ENCODE data around the gene NOL3. TPM values are rescaled to one million over a fixed set of nuclear protein-coding genes. Genes with fewer than 3 reads are reported as not detected.

The NOL3 gene
- total and polyA plus RNA-seq, 2 donors = 5.3 to 66.6 TPM

DNA sequence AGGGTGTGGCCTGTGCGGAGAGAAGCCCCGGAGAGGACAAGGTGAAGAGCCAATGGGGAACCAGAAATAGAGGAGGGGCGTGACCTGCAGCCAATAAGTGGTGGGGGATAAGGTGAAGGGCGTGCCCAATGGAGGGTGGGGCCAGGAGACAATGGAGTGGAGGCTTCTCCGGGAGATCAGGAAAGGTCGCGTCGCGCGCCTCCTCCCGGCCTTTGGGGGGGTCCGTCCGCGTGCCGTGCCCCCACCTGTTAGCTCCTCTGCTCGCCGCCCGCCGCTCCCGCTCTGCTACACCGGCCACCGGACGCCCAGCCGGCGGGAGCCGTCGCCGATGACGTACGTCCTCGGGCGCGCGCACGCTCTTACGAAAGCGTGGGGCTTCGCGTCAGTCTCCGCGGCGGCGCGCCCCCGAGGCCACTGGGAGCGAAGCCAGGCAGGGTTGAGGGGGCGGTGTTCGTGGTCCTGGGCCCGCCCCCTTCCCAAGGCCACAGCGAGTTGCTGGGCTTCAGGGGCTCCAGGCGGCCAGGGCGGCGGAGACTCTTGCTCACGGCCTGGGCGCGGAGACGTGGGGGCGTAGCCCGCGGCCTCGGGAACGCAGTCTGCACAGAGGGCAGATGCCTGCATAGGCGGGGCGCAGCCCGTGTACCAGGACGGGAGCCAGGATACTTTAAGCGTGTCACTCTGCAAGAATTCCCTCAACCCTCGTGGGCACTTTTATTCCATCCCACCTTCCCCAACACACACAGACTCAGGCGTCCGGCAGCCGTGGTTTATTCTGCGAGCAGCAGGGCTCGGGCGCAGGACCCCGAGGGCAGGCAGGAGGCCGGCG, 13.5 kb downstream of the NOL3 start, which contains the start of gene MATCAP1:
Gene MATCAP1 (minus strand): TSS at position 337 of the 826 bp plus-strand sequence. CDS start 3,353 bp downstream, outside the sequence.
- peak; percentile 96 for DNase-seq (ENCODE audit: extremely low spot score)
- WGBS = under 1% methylated on average over 77 of the region's 77 CpGs
- H3K27ac ChIP-seq (ENCODE audit: low read depth) = peak within 1 kb of the TSS; percentile 94
- H3K4me1 ChIP-seq (ENCODE audit: insufficient read depth) = no peaks in the 10 kb centered on the region
- H3K4me3 ChIP-seq (ENCODE audit: low read depth, low read length) = peak within 1 kb of the TSS; percentile 46
- no peaks in the 10 kb centered on the region for H3K36me3 ChIP-seq (ENCODE audit: insufficient read depth)

DNA sequence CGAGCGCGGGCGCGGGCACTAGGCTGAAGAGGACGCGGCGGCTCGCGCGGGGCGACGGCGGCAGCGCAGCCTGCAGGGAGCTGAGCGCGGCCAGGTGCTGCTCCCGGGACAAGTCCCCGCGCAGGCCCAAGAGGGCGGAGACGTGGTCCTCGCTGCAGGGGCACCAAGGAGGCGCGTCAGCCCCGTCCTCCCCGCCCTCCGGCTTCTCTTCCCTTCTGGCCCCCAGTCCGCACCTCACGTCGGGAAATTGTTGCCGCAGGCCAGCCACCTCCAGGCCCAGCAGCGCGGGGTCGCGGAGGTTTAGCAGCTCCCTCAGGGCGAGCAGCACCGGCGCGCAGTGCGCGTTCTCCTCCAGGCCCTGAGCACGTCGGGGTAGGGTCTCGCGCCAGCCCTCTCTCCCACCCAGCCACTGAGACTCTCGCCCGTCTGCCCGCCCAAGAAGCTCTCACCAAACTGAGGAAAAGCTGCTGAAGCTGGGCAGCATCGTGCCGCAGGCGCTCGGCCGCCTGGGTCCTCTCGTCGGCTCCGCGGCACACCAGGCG, 14.2 kb downstream of the NOL3 start:
- H3K36me3 ChIP-seq (ENCODE audit: insufficient read depth) = no peaks in the 10 kb centered on the region
- peak overlapping the region; percentile 46 for H3K4me3 ChIP-seq (ENCODE audit: low read depth, low read length)
- no peaks in the 10 kb centered on the region for H3K4me1 ChIP-seq (ENCODE audit: insufficient read depth)
- peak overlapping the region; percentile 94 for H3K27ac ChIP-seq (ENCODE audit: low read depth)
- DNase-seq (ENCODE audit: extremely low spot score) = no peak
- 5% methylated on average over 59 of the region's 59 CpGs for WGBS

DNA sequence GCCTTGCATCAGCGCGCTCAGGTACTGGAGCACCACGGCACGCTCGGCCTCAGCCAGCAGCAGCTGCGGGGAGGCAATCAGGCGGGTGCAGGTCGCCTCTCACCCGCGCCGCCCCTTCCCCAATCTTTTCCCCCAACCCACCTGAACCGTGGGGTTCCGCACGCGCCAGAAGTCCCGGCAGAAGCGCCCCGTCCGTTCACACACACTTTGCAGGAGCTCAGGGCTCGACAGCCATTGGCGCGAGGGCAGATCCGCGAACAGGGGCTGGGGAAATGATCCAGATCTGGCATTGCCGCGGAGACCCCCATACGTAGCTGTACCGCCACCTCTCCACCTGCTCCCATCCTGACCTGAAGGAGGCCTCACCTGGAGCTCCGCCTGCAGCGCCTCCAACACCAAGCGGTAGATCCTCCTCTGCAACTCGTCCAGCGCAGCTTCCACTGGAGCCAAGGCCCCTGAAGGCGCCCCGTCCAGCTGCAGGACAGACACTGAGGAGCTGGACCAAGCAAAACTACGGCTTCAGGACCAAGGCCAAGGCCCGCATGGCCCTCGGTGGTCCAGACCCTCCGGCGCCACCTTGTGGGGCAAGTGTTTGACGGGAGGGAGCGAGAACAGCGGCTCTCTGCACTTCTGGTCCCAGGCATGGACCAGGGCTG, 14.8 kb downstream of the NOL3 start:
- no peak for DNase-seq (ENCODE audit: extremely low spot score)
- H3K4me3 ChIP-seq (ENCODE audit: low read depth, low read length) = no peak overlapping the region
- H3K36me3 ChIP-seq (ENCODE audit: insufficient read depth) = no peaks in the 10 kb centered on the region
- no peak overlapping the region for H3K27ac ChIP-seq (ENCODE audit: low read depth)
- WGBS = 11% methylated on average over 43 of the region's 43 CpGs
- no peaks in the 10 kb centered on the region for H3K4me1 ChIP-seq (ENCODE audit: insufficient read depth)

- Histone ChIP-seq H3K4me3 (ENCODE audit: low read depth, low read length) (no peak overlapping the region), H3K36me3 (ENCODE audit: insufficient read depth) (no peaks in the 10 kb centered on the region), H3K4me1 (ENCODE audit: insufficient read depth) (no peaks in the 10 kb centered on the region), H3K27ac (ENCODE audit: low read depth) (no peak overlapping the region)
- no peak for DNase-seq (ENCODE audit: extremely low spot score)
- WGBS = 11% methylated on average over 12 of the region's 12 CpGs
Measured at GRCh38 chr16:67185651-67186134, 15.4 kb downstream of the NOL3 start.

GRCh38 chr16:67186550-67186950, 16.2 kb downstream of the NOL3 start:
- Histone ChIP-seq H3K27ac (ENCODE audit: low read depth) (no peak overlapping the region), H3K36me3 (ENCODE audit: insufficient read depth) (no peaks in the 10 kb centered on the region), H3K4me3 (ENCODE audit: low read depth, low read length) (no peak overlapping the region), H3K4me1 (ENCODE audit: insufficient read depth) (no peaks in the 10 kb centered on the region)
- WGBS = 42% methylated on average over 5 of the region's 5 CpGs
- DNase-seq (ENCODE audit: extremely low spot score) = no peak

GRCh38 chr16:67187175-67187890, 17.0 kb downstream of the NOL3 start:
- Histone ChIP-seq H3K4me3 (ENCODE audit: low read depth, low read length) (no peak overlapping the region), H3K36me3 (ENCODE audit: insufficient read depth) (no peaks in the 10 kb centered on the region), H3K4me1 (ENCODE audit: insufficient read depth) (no peaks in the 10 kb centered on the region), H3K27ac (ENCODE audit: low read depth) (no peak overlapping the region)
- DNase-seq (ENCODE audit: extremely low spot score) = no peak
- 83% methylated on average over 26 of the region's 26 CpGs for WGBS

DNA sequence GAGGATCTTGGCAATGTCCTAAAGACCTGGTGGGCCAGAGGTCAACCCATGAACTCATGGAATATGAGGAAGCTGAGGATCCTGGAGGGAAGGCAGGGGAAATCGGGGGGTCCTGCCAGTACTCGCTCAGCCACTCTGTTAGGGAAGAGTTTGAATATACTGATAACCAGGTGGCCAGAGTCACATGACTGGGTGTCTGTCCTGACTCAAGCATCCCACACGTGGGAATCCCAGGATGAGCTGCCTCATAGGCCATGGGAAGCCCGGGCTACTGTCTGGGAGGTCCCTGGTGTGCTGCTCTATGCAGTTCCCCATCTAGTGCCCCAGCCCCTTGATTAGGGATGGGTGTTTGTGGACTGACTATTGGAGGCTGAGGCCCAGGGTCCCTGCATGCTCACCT, 18.0 kb downstream of the NOL3 start:
- Histone ChIP-seq H3K36me3 (ENCODE audit: insufficient read depth) (no peaks in the 10 kb centered on the region), H3K27ac (ENCODE audit: low read depth) (no peak overlapping the region), H3K4me1 (ENCODE audit: insufficient read depth) (no peaks in the 10 kb centered on the region), H3K4me3 (ENCODE audit: low read depth, low read length) (no peak overlapping the region)
- WGBS = 69% methylated on average over 4 of the region's 4 CpGs
- no peak for DNase-seq (ENCODE audit: extremely low spot score)

DNA sequence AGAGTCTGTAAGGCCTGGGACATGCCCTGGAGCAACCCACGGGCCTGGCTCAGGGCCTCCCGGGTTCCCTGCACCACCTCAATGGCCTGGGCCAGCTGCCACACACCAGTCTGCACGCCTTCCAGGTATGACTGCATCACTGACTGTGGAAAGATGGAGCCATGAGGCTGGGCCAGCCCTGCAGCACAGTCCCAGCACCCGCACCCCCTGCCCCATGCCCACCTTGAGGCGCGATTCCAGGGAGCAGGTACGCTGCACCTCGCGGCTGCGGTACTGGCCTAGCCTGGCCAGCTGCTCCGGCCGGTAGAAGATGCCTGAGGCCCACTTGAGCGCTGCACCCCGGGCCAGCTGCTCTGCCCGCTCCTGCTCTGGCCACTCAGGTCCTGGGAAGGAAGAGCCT, 18.5 kb downstream of the NOL3 start:
- Histone ChIP-seq H3K36me3 (ENCODE audit: insufficient read depth) (no peaks in the 10 kb centered on the region), H3K27ac (ENCODE audit: low read depth) (no peak overlapping the region), H3K4me1 (ENCODE audit: insufficient read depth) (no peaks in the 10 kb centered on the region), H3K4me3 (ENCODE audit: low read depth, low read length) (no peak overlapping the region)
- DNase-seq (ENCODE audit: extremely low spot score) = no peak
- 91% methylated on average over 15 of the region's 15 CpGs for whole genome bisulfite sequencing

DNA sequence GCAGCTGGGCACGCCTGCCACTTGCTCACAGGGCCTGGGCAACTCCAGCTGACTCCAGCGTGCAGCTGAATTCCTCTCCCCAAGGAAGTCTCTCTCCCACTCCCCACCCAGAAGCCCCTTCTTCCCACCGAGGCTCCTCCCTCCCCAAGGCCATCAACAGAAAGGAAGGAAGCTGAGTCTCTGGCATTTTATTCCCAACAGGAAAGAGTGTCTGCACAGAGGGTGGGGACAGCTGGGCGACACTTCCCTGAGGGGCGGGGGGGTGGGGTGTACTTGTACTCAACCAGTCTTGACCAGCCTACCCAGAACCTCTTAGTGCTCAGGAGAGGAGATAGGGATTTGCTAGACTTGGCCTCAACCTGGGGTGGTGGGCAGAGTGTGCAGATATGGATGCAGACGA, 19.7 kb downstream of the NOL3 start, which contains the start of gene EXOC3L1:
Gene EXOC3L1 (minus strand): TSS at position 96 of the 400 bp plus-strand sequence. CDS start 460 bp downstream, outside the sequence.
- Histone ChIP-seq H3K4me1 (ENCODE audit: insufficient read depth) (no peaks in the 10 kb centered on the region), H3K27ac (ENCODE audit: low read depth) (no peak within 1 kb of the TSS), H3K4me3 (ENCODE audit: low read depth, low read length) (no peak within 1 kb of the TSS), H3K36me3 (ENCODE audit: insufficient read depth) (peaks cover 4% of the 10 kb centered on the region)
- DNase-seq (ENCODE audit: extremely low spot score) = no peak
- 35% methylated on average over 6 of the region's 6 CpGs for WGBS

- DNase-seq (ENCODE audit: extremely low spot score) = no peak
- H3K36me3 ChIP-seq (ENCODE audit: insufficient read depth) = peaks cover 8% of the 10 kb centered on the region
- 69% methylated on average over 13 of the region's 13 CpGs for WGBS
- no peak overlapping the region for H3K4me3 ChIP-seq (ENCODE audit: low read depth, low read length)
- no peaks in the 10 kb centered on the region for H3K4me1 ChIP-seq (ENCODE audit: insufficient read depth)
- H3K27ac ChIP-seq (ENCODE audit: low read depth) = no peak overlapping the region
Measured at GRCh38 chr16:67190448-67191399, 20.4 kb downstream of the NOL3 start.

DNA sequence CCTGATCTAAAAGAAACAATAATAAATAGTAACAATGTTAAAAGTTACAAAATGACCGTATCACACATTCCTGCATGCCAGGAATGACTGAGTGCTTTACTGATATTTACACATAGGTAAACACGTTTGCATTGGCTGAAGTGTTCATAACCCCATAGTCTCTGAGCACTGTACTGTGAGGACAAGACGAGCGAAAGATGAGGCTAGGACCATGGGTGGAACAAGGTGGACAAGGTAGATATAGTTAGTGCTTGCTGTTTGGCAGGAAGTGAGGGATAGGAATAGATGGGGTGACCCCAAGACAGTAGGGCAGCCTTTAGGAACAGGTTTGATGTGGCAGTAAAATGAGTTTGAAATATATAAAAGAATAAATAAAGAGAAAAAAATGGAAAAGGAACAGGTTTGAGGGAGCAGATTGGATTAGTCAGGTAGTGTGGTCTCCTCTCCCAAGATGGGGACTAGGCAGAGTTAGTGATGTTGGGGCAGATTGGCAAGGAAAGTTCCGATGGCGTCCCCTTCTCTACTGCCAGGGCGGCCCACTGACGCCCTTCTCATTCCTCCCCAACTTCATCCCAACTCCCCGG, 21.2 kb downstream of the NOL3 start:
- Histone ChIP-seq H3K4me1 (ENCODE audit: insufficient read depth) (no peaks in the 10 kb centered on the region), H3K4me3 (ENCODE audit: low read depth, low read length) (no peak overlapping the region), H3K27ac (ENCODE audit: low read depth) (no peak overlapping the region), H3K36me3 (ENCODE audit: insufficient read depth) (peaks cover 8% of the 10 kb centered on the region)
- no peak for DNase-seq (ENCODE audit: extremely low spot score)
- WGBS = 25% methylated on average over 9 of the region's 9 CpGs

GRCh38 chr16:67191995-67192681, 21.8 kb downstream of the NOL3 start, which contains the start of gene E2F4:
Gene E2F4, plus strand, starts transcription at chr16:67192155. Its CDS starts 73 bp downstream, at chr16:67192228.
- WGBS = under 1% methylated on average over 54 of the region's 54 CpGs
- peak within 1 kb of the TSS; percentile 68 for H3K4me3 ChIP-seq (ENCODE audit: low read depth, low read length)
- H3K4me1 ChIP-seq (ENCODE audit: insufficient read depth) = no peaks in the 10 kb centered on the region
- no peak within 1 kb of the TSS for H3K27ac ChIP-seq (ENCODE audit: low read depth)
- DNase-seq (ENCODE audit: extremely low spot score) = no peak
- H3K36me3 ChIP-seq (ENCODE audit: insufficient read depth) = peaks cover 8% of the 10 kb centered on the region
